GM19324 (cell line): ENCODE results near the gene PRM1.

Experiments used
- ATAC-seq: cut with Tn5 transposase; IDR thresholded peaks from one replicate; pipeline ENCODE4 v1.9.1; 2021; ENCODE audit warnings: mild to moderate bottlenecking, moderate library complexity; ENCODE audit not compliant: unreplicated experiment, low FRiP score

Gene PRM1

GRCh38 chr16:11280616-11281522, at the start of gene PRM1:
TSS of gene PRM1 (minus strand) at chr16:11281330. CDS start at chr16:11281238, 92 bp downstream.
- no peak for ATAC-seq

GRCh38 chr16:11330526-11331237, 49.6 kb upstream of the PRM1 start:
- no peak for ATAC-seq

GRCh38 chr16:11329891-11330290, 48.8 kb upstream of the PRM1 start:
- ATAC-seq: no peak

GRCh38 chr16:11329071-11329491, 48.0 kb upstream of the PRM1 start:
- no peak for ATAC-seq

GRCh38 chr16:11328172-11329070, 47.3 kb upstream of the PRM1 start:
- ATAC-seq: peak; percentile 76

- ATAC-seq: peak; percentile 30
Observed at GRCh38 chr16:11327277-11328171, 46.4 kb upstream of the PRM1 start.

- ATAC-seq: no peak
Observed at GRCh38 chr16:11326737-11327276, 45.7 kb upstream of the PRM1 start.

GRCh38 chr16:11326084-11326736, 45.1 kb upstream of the PRM1 start:
- ATAC-seq: no peak

GRCh38 chr16:11325404-11326083, 44.4 kb upstream of the PRM1 start:
- no peak for ATAC-seq

- no peak for ATAC-seq
Observed at GRCh38 chr16:11323551-11324336, 42.6 kb upstream of the PRM1 start.

- no peak for ATAC-seq
Observed at GRCh38 chr16:11322823-11323222, 41.7 kb upstream of the PRM1 start.

- ATAC-seq: no peak
Observed at GRCh38 chr16:11321662-11322061, 40.5 kb upstream of the PRM1 start.

- no peak for ATAC-seq
Observed at GRCh38 chr16:11320170-11320569, 39.0 kb upstream of the PRM1 start.

- ATAC-seq: no peak
Observed at GRCh38 chr16:11319529-11320146, 38.5 kb upstream of the PRM1 start.

GRCh38 chr16:11318817-11319216, 37.7 kb upstream of the PRM1 start:
- no peak for ATAC-seq

- ATAC-seq: no peak
Observed at GRCh38 chr16:11316331-11317015, 35.3 kb upstream of the PRM1 start.
